Left forelimb (tissue), 1 donor: ENCODE results near the gene ATP5F1A.
A peak's percentile ranks its signal among the peaks of the same experiment; 100 is the strongest.
"Not testable (repeated sequence)": the region's sequence is repeated elsewhere in the genome, so short reads cannot be mapped to it uniquely, and the experiment has no call there.

ENCODE experiments used
- DNase-seq: peaks from one replicate; pipeline ENCODE4 v3.0.0-alpha.2; 2018; ENCODE audit warnings: low spot score

ATP5F1A gene

GRCh38 chr18:46097801-46098615, at the start of gene ATP5F1A:
ATP5F1A (minus strand) TSS chr18:46098296; CDS start chr18:46098231, 65 bp downstream.
- DNase-seq: peak; percentile 95

- DNase-seq: no peak
Observed at GRCh38 chr18:46141199-46141598, 43.1 kb upstream of the ATP5F1A start.

- DNase-seq: no peak
Observed at GRCh38 chr18:46140173-46140572, 42.1 kb upstream of the ATP5F1A start.

GRCh38 chr18:46134920-46135675, 37.0 kb upstream of the ATP5F1A start:
- no peak for DNase-seq

GRCh38 chr18:46133534-46133933, 35.4 kb upstream of the ATP5F1A start:
- no peak for DNase-seq

GRCh38 chr18:46130549-46130948, 32.5 kb upstream of the ATP5F1A start:
- DNase-seq: not testable (repeated sequence)

- DNase-seq: no peak
Observed at GRCh38 chr18:46130061-46130460, 32.0 kb upstream of the ATP5F1A start.

GRCh38 chr18:46126625-46127024, 28.5 kb upstream of the ATP5F1A start:
- not testable (repeated sequence) for DNase-seq

GRCh38 chr18:46113751-46114150, 15.7 kb upstream of the ATP5F1A start:
- no peak for DNase-seq

- DNase-seq: no peak
Observed at GRCh38 chr18:46110406-46110805, 12.3 kb upstream of the ATP5F1A start.

GRCh38 chr18:46109386-46109785, 11.3 kb upstream of the ATP5F1A start:
- no peak for DNase-seq

- peak; percentile 95 for DNase-seq
Observed at GRCh38 chr18:46104128-46104911, 6.2 kb upstream of the ATP5F1A start, which contains the start of gene HAUS1. HAUS1 (plus strand) TSS chr18:46104385; CDS start chr18:46104412, 27 bp downstream.

- no peak for DNase-seq
Observed at GRCh38 chr18:46099463-46099862, 1.4 kb upstream of the ATP5F1A start.

GRCh38 chr18:46098616-46098933, 479 bp upstream of the ATP5F1A start:
- no peak for DNase-seq

- DNase-seq: no peak
Observed at GRCh38 chr18:46097431-46097800, 680 bp downstream of the ATP5F1A start.

GRCh38 chr18:46096651-46097300, 1.3 kb downstream of the ATP5F1A start:
- no peak for DNase-seq

GRCh38 chr18:46095532-46095931, 2.6 kb downstream of the ATP5F1A start:
- DNase-seq: no peak

- DNase-seq: not testable (repeated sequence)
Observed at GRCh38 chr18:46088501-46088900, 9.6 kb downstream of the ATP5F1A start.

- no peak for DNase-seq
Observed at GRCh38 chr18:46084431-46084830, 13.7 kb downstream of the ATP5F1A start.

- DNase-seq: no peak
Observed at GRCh38 chr18:46080156-46080555, 17.9 kb downstream of the ATP5F1A start.

GRCh38 chr18:46079336-46079735, 18.8 kb downstream of the ATP5F1A start:
- no peak for DNase-seq
